ENCODE data around the gene SLC4A8.

- no peak for TF ChIP-seq POLR2A (IDR thresholded peaks at IDR 0.05; ENCODE audit: extremely low read depth, insufficient read length)
- TF ChIP-seq, protein P1, sequence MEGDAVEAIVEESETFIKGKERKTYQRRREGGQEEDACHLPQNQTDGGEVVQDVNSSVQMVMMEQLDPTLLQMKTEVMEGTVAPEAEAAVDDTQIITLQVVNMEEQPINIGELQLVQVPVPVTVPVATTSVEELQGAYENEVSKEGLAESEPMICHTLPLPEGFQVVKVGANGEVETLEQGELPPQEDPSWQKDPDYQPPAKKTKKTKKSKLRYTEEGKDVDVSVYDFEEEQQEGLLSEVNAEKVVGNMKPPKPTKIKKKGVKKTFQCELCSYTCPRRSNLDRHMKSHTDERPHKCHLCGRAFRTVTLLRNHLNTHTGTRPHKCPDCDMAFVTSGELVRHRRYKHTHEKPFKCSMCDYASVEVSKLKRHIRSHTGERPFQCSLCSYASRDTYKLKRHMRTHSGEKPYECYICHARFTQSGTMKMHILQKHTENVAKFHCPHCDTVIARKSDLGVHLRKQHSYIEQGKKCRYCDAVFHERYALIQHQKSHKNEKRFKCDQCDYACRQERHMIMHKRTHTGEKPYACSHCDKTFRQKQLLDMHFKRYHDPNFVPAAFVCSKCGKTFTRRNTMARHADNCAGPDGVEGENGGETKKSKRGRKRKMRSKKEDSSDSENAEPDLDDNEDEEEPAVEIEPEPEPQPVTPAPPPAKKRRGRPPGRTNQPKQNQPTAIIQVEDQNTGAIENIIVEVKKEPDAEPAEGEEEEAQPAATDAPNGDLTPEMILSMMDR (IDR thresholded peaks at IDR 0.05; ENCODE audit: low read depth, low read length), result no peak
Observed at GRCh38 chr12:51382173-51382572, 42.5 kb upstream of the SLC4A8 start.

Measured in NB4 (cell line).